Fibroblast of villous mesenchyme (primary cell): ENCODE measurements around the gene KCNJ6. TPM values are rescaled to one million over a fixed set of nuclear protein-coding genes. Genes with fewer than 3 reads are reported as not detected.

Experiments used
- DNase-seq: peaks from one replicate; pipeline ENCODE4 v3.0.0-alpha.2; 2010; ENCODE audit warnings: low read depth
- H3K4me3 ChIP-seq: 2 replicates; pipeline ENCODE4 v1.5.1; 2011; ENCODE audit warnings: low read depth, mild to moderate bottlenecking, low read length
- total RNA-seq: library from RNA; depleted of rRNA; stranded (reverse); fragments of >200 nt; gene quantifications from 2 replicates; pipeline ENCODE4 v1.2.3, GENCODE V29; 2012
- TF ChIP-seq, protein P1 (sequence below): IDR thresholded peaks from 2 replicates; pipeline ENCODE4 v1.5.1; 2012; ENCODE audit warnings: low read depth, mild to moderate bottlenecking, low read length; ENCODE audit not compliant: insufficient read depth

Gene KCNJ6
- total RNA-seq, 1 donor, result not detected

DNA sequence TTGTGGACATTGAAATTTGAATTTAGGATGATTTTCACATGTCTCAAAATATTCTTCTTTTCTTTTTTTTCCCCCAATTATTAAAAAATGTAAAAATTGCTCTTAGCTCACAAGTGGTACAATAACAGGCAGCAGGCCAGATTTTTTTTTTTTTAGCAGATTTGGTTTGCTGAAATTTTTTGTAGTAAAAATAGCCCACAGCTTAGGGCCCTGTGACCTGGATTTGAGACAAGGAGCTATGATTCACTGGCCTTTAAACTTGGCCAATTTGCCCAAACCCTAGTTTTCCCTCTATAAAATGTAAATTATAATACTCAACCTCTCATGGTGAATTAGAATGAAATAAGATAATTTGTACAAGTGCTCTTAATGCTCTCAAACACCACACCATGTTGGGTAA, 295.9 kb downstream of the KCNJ6 start:
- TF ChIP-seq, protein P1, sequence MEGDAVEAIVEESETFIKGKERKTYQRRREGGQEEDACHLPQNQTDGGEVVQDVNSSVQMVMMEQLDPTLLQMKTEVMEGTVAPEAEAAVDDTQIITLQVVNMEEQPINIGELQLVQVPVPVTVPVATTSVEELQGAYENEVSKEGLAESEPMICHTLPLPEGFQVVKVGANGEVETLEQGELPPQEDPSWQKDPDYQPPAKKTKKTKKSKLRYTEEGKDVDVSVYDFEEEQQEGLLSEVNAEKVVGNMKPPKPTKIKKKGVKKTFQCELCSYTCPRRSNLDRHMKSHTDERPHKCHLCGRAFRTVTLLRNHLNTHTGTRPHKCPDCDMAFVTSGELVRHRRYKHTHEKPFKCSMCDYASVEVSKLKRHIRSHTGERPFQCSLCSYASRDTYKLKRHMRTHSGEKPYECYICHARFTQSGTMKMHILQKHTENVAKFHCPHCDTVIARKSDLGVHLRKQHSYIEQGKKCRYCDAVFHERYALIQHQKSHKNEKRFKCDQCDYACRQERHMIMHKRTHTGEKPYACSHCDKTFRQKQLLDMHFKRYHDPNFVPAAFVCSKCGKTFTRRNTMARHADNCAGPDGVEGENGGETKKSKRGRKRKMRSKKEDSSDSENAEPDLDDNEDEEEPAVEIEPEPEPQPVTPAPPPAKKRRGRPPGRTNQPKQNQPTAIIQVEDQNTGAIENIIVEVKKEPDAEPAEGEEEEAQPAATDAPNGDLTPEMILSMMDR, result no peak
- DNase-seq, result no peak
- no peak overlapping the region for H3K4me3 ChIP-seq

- H3K4me3 ChIP-seq, result no peak overlapping the region
- no peak for DNase-seq
- TF ChIP-seq, protein P1, result no peak
Measured at GRCh38 chr21:37619464-37619974, 296.7 kb downstream of the KCNJ6 start.

- DNase-seq, result no peak
- H3K4me3 ChIP-seq, result no peak overlapping the region
- TF ChIP-seq, protein P1, result no peak
Measured at GRCh38 chr21:37618081-37618480, 298.2 kb downstream of the KCNJ6 start.

DNA sequence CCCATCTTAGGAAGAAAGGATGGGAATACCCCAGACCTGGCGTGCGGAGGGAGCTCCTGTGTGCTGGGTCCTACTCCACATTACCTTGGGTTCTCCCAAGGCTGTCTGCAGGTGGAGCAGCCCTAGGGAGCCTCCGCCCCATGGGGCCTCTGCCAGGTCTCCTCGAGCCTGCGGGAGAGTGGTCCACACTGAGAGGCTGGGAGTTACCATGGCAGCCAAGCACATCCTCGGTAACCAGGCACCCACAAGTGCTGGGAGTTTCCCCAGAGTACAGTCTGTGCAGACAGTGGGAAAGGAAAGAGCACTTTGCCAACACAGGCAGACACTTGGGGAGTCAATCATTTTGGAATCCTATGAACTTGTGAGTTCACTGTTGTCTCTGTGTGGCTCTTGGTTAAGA, 300.3 kb downstream of the KCNJ6 start:
- H3K4me3 ChIP-seq, result no peak overlapping the region
- DNase-seq, result no peak
- TF ChIP-seq, protein P1, result no peak

DNA sequence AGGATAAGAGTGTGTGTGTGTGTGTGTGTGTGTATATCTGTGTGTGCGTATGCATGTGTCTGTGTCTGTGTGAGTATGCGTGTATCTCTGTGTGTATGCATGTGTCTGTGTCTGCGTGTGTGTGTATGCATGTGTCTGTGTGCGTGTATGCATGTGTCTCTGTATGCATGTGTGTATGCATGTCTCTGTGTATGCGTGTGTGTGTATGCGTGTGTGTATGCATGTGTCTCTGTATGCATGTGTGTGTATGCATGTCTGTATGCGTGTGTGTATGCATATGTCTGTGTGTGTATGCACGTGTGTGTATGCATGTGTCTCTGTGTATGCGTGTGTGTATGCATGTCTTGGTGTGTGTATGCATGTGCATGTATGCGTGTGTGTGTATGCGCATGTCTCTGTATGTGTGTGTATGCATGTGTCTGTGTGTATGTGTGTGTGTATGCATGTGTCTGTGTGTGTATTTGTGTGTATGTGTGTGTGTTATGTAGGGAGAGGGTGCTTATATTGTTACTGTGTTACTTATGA, 301.8 kb downstream of the KCNJ6 start:
- H3K4me3 ChIP-seq, result no peak overlapping the region
- DNase-seq, result no peak
- TF ChIP-seq, protein P1, result no peak

DNA sequence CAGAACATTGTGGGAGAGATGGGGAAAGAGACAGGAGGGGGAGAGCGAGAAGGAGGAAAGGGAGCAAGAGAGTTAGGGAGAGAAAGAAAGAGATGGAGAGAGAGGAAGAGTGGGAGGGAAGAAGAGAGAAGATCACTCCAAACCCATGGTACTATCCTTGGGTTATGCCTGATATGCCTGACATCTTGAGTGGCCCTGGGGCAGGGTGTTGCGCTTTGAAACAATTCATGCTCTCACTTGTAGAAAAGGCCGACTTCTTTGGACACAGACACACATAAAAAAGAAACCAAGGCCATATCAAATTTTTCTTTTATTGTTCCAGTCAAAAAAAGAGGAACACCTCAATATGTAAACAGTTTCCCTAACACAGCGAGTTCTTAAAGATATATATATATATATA, 309.2 kb downstream of the KCNJ6 start:
- TF ChIP-seq, protein P1, result no peak
- no peak for DNase-seq

DNA sequence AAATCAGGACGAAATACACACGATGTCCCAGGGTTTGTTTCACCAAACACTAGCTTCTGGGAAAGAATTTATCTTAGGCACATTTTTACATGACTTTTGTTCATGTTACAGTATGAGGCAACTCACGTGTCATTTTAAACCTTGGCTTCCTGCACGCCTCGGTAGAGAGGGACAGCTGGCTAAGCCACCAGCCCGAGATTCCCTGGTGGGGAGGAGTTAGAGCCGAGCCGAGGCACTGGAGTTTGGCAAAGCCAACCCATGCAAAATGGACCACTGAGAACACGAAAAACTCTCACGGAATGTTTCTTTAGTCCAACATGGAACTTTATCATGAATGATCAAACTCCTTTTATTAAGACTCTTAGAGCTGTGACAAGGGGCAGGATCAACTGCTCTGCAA, 309.7 kb downstream of the KCNJ6 start:
- no peak for DNase-seq
- TF ChIP-seq, protein P1, result no peak
- no peak overlapping the region for H3K4me3 ChIP-seq

More for the DNA sequence above, 309.2 kb downstream of the KCNJ6 start:
- H3K4me3 ChIP-seq, result no peak overlapping the region
